T-helper 17 cell (primary cell): ENCODE results near the gene ATP7A. TPM values are rescaled to one million over a fixed set of nuclear protein-coding genes. Genes with fewer than 3 reads are reported as not detected.
A peak's percentile ranks its signal among the peaks of the same experiment; 100 is the strongest.
"Not testable (repeated sequence)": the region's sequence is repeated elsewhere in the genome, so short reads cannot be mapped to it uniquely, and the experiment has no call there.

Experiments used
- ATAC-seq: fragments of 150-1000 bp; cut with Tn5 transposase; 2 replicates; pipeline ENCODE4 v1.10.0; 2021; ENCODE audit warnings: mild to moderate bottlenecking, moderate library complexity
- DNase-seq, 3 donors: peaks; one replicate each; pipeline versions ENCODE4 v3.0.0 to v3.0.0-alpha.2; 2020 to 2021
- H3K9me3 ChIP-seq: one replicate; pipeline ENCODE4 v1.7.0; 2013; ENCODE audit warnings: low read length, mild to moderate bottlenecking; ENCODE audit not compliant: control insufficient read depth, poor library complexity, severe bottlenecking
- H3K27ac Mint-ChIP-seq: one replicate; pipeline ENCODE4 v1.8.0; 2022; ENCODE audit warnings: mild to moderate bottlenecking, moderate library complexity, mixed read lengths
- H3K27me3 Mint-ChIP-seq: one replicate; pipeline ENCODE4 v1.8.0; 2022; ENCODE audit warnings: mixed read lengths
- H3K36me3 Mint-ChIP-seq: one replicate; pipeline ENCODE4 v1.8.0; 2022; ENCODE audit warnings: low read depth, mixed read lengths
- H3K4me1 Mint-ChIP-seq: one replicate; pipeline ENCODE4 v1.8.0; 2022; ENCODE audit warnings: mild to moderate bottlenecking, mixed read lengths
- H3K4me3 Mint-ChIP-seq: one replicate; pipeline ENCODE4 v1.8.0; 2022; ENCODE audit warnings: mild to moderate bottlenecking, moderate library complexity, mixed read lengths
- total RNA-seq, 4 donors: library from RNA in 2 of 4; stranded (reverse) in 2 of 4; gene quantifications; one replicate each; pipeline ENCODE4 v1.2.3 and lab custom pipeline; 2022 to 2026

Gene ATP7A
- total RNA-seq, 2 donors from 2014 or later = 11.9 to 12.5 TPM

DNA sequence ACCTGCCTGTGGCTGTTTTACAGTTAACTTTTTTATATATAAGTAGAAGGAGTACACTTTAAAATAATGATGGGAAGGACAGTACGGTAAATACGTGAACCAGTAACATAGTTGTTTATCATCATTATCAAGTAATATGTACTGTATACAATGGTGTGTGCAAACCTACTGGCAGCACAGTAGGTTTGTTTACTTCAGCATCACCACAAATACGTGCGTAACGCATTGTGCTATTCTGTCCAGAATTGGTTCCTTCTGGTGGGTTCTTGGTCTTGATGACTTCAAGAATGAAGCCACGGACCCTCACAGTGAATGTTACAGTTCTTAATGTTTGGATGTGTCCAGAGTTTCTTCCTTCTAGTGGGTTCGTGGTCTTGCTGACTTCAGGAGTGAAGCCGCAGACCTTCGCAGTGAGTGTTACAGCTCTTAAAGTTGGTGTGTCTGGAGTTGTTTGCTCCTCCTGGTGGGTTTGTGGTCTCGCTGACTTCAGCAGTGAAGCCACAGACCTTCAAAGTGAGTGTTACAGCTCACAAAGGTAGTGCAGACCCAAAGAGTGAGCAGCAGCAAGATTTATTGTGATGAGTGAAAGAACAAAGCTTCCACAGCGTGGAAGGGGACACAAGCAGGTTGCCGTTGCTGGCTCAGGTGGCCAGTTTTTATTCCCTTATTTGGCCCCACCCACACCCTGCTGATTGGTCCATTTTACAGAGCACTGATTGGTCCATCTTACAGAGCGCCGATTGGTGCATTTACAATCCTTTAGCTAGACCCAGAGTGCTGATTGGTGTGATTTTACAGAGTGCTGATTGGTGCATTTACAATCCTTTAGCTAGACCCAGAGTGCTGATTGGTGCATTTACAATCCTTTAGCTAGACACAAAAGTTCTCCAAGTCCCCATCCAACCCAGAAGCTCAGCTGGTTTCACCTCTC, 162.9 kb downstream of the ATP7A start:
- H3K4me3 Mint-ChIP-seq, H3K27me3 Mint-ChIP-seq, H3K9me3 ChIP-seq, DNase-seq, H3K27ac Mint-ChIP-seq, H3K4me1 Mint-ChIP-seq, H3K36me3 Mint-ChIP-seq: not testable (repeated sequence)
- ATAC-seq = peak; percentile 47

DNA sequence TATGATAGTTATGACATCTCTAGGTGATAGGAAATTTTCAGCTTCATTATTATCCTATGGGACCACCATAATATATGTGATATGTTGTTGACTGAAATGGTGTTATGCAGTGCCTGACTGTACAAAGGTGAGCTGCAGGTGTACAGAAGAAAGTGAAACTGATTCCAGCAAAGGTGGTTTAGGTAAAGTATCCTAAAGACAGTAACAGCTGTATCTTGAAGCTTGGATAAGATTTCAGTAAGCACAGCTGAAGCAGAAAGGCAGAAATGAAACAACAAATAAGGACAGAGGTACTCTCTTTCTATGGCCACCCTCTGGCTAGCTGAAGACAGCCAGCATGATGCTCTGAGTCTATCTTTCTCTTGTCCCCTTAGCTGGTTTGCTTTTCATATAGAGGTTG, 163.6 kb downstream of the ATP7A start:
- H3K27me3 Mint-ChIP-seq = no peaks in the 10 kb centered on the region
- H3K9me3 ChIP-seq = no peaks in the 10 kb centered on the region
- H3K4me1 Mint-ChIP-seq = no peaks in the 10 kb centered on the region
- H3K4me3 Mint-ChIP-seq = no peak overlapping the region
- no peaks in the 10 kb centered on the region for H3K36me3 Mint-ChIP-seq
- H3K27ac Mint-ChIP-seq = no peak overlapping the region
- ATAC-seq = no peak
- no peak for DNase-seq

DNA sequence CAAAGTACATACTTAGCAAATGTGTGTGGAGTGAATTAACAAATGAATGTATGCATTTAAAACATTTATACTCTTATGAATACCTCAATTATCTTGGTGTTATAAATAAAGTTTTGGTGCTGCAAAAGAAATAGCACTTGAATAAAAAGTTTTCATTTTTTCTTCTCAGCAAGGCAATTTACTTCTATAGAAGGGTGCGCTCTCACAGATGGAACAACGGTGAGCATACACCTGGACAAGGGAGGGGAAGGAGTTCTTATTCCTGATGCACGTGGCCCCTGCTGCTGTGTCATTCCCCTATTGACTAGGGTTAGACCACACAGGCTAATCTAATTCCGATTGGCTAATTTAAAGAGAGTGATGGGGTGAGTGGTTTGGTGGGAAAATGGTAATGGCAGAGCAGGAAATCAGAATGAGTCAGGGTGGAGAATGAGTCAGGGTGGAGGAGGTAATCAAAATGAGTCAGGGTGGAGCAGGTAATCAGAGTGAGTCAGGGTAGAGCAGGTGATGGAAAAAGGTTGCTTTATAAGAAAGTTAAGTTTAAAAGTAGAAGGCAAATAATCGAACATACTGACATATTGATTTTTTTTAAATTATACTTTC, 165.4 kb downstream of the ATP7A start:
- H3K27ac Mint-ChIP-seq = no peak overlapping the region
- DNase-seq = no peak

DNA sequence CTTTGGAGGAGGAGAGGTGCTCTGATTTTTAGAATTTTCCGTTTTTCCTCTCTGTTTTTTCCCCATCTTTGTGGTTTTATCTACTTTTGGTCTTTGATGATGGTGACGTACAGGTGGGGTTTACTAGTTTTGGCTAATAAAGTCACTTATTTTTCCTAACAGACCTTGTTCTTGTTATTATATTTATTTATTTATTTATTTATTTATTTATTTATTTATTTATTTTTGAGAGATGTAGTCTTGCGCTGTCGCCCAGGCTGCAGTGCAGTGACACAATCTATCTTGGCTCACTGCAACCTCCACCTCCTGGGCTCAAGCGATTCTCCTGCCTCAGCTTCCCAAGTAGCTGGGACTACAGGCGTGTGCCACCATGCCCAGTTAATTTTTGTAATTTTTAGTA, 170.9 kb downstream of the ATP7A start:
- H3K4me1 Mint-ChIP-seq, H3K4me3 Mint-ChIP-seq, DNase-seq, H3K36me3 Mint-ChIP-seq, ATAC-seq, H3K27me3 Mint-ChIP-seq, H3K27ac Mint-ChIP-seq, H3K9me3 ChIP-seq: not testable (repeated sequence)

More for the DNA sequence above, 165.4 kb downstream of the ATP7A start:
- no peak for ATAC-seq
- Mint-ChIP-seq H3K27me3 (no peaks in the 10 kb centered on the region), H3K36me3 (no peaks in the 10 kb centered on the region), H3K4me1 (no peaks in the 10 kb centered on the region), H3K4me3 (no peak overlapping the region)
- no peaks in the 10 kb centered on the region for H3K9me3 ChIP-seq

DNA sequence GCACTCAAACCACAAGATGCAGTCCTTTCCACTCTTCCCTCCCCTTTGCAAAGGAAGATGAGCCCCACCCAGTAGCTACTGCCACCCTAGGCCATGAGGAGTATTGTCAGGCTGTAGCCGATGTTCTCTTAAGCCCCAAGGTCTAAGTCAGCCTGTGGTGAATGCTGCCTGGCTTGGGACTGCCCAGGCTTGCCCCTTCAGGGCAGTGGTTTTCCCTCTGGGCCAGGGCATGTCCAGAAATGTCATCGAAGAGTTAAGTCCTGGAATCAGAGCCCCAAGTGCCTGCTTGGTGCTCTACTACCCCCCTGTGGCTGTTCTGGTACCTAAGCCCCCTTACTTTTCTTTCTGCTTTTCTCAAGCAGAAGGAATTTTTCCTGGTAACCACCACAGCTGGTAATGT, 181.8 kb downstream of the ATP7A start:
- Mint-ChIP-seq H3K36me3 (no peaks in the 10 kb centered on the region), H3K4me1 (no peaks in the 10 kb centered on the region), H3K27me3 (no peaks in the 10 kb centered on the region), H3K4me3 (no peak overlapping the region), H3K27ac (no peak overlapping the region)
- DNase-seq (no peak), ATAC-seq (no peak)
- no peaks in the 10 kb centered on the region for H3K9me3 ChIP-seq

DNA sequence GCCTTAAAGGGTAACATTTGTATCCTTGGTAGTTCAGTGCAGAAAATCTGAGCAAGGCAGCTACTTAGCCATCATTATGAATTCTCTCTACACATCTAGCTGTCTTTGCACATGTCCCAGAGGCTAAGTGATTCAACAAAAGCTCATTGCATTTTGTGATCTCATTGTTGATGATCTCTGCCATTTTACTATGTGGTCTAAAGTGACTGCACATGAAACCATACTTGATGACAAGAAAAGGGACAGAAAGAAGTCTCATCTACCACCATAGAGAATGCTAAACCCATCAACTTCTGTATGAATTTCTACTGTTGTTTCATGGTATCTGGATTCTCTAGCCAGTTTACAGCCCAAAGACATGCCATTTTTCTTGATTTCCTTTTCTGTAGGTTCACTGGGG, 187.6 kb downstream of the ATP7A start:
- ATAC-seq = no peak
- DNase-seq = no peak
- H3K4me1 Mint-ChIP-seq = peaks cover 3% of the 10 kb centered on the region
- H3K27ac Mint-ChIP-seq = no peak overlapping the region
- no peaks in the 10 kb centered on the region for H3K9me3 ChIP-seq
- no peaks in the 10 kb centered on the region for H3K36me3 Mint-ChIP-seq
- no peaks in the 10 kb centered on the region for H3K27me3 Mint-ChIP-seq
- no peak overlapping the region for H3K4me3 Mint-ChIP-seq

Other genes with a start within 250 kb of the ATP7A start
- 100 to 1,000 TPM; 103 to 104 TPM for gene ATRX, start 124.5 kb upstream of the ATP7A start, total RNA-seq
- gene MAGT1, start 15.3 kb upstream of the ATP7A start, total RNA-seq = 10 to 100 TPM; 36.5 to 38.6 TPM
- 100 to 1,000 TPM; 114 to 115 TPM for gene COX7B, start 11.2 kb upstream of the ATP7A start, total RNA-seq
- gene PGAM4, start 58.9 kb downstream of the ATP7A start, total RNA-seq = not detected
- gene PGK1, start 193.6 kb downstream of the ATP7A start, total RNA-seq = 100 to 1,000 TPM; 256 to 258 TPM
- gene TAF9B, start 229.0 kb downstream of the ATP7A start, total RNA-seq = 10 to 100 TPM; 10.3 to 12.6 TPM